ENCODE measurements around the gene ANKRD39. TPM values are rescaled to one million over a fixed set of nuclear protein-coding genes. Genes with fewer than 3 reads are reported as not detected.

ANKRD39 gene
- total and polyA plus RNA-seq, 2 of the 8 experiments (the other 6 are each of a cell fraction or from before 2014, with no cell fraction given): 18.5 to 21.3 TPM

GRCh38 chr2:96883306-96883705 lies 25.5 kb upstream of the ANKRD39 start:
- Histone ChIP-seq H3K27me3 (replicated peaks in 1 of 4; ENCODE audit: control insufficient read depth in 3 of 4, extremely low read depth in 1 of 4, insufficient read depth in 3 of 4, low read length in 3 of 4) (peaks cover 0 to 2% (median under 1%) of the 10 kb centered on the region in 4 experiments; a peak in 2 of 7 replicates), H2BK5ac (ENCODE audit: low read depth, low read length) (peak overlapping the region; percentile 83; the same call in 1 of the 2 replicates), H3K27ac (ENCODE audit: low read depth, low read length) (no peak overlapping the region), H3K4me1 (replicated peaks in 1 of 4; ENCODE audit: control insufficient read depth in 3 of 4, insufficient read depth in 4 of 4, low read length in 3 of 4) (peaks cover 3 to 26% (median 15%) of the 10 kb centered on the region in 4 experiments), H3K79me2 (ENCODE audit: control insufficient read depth in 1 of 2, insufficient read depth in 2 of 2, low read length in 2 of 2) (no peaks in the 10 kb centered on the region), H3K4me3 (ENCODE audit: extremely low read depth in 1 of 4, insufficient read depth in 2 of 4, low read depth in 3 of 4, low read length in 4 of 4) (no peak overlapping the region), H4K91ac (replicated peaks; ENCODE audit: insufficient read length, low read length) (peak overlapping the region; percentile 13), H4K20me1 (replicated peaks in 1 of 2; ENCODE audit: control insufficient read depth in 1 of 2, insufficient read depth in 2 of 2, low read length in 2 of 2) (no peaks in the 10 kb centered on the region), H3K36me3 (ENCODE audit: control insufficient read depth in 2 of 4, insufficient read depth in 4 of 4, low read length in 3 of 4) (no peaks in the 10 kb centered on the region), H2AFZ (ENCODE audit: low read length) (no peak overlapping the region), H2BK15ac (ENCODE audit: low read length) (0 out of 2 replicates have a peak overlapping the region, but pooled peaks have one; percentile 54), H3K4ac (replicated peaks; ENCODE audit: insufficient read length, low read depth, low read length) (peak overlapping the region; percentile 34), H3K18ac (ENCODE audit: extremely low read depth, low read length) (peak overlapping the region; percentile 62), H3K9me3 (ENCODE audit: insufficient read depth in 2 of 2, low read depth in 1 of 2, low read length in 1 of 2) (no peaks in the 10 kb centered on the region), H3K23ac (ENCODE audit: insufficient read length) (no peak overlapping the region), H4K5ac (ENCODE audit: insufficient read length, low read depth, low read length) (no peak overlapping the region), H2BK20ac (ENCODE audit: low read length) (peak overlapping the region; percentile 99), H3K56ac (replicated peaks; ENCODE audit: insufficient read length, low read depth, low read length) (no peak overlapping the region), H3K9ac (replicated peaks in 1 of 4; ENCODE audit: extremely low read depth in 1 of 4, low read depth in 3 of 4, low read length in 3 of 4) (no peak overlapping the region), H2BK120ac (replicated peaks; ENCODE audit: low read depth, low read length) (no peak overlapping the region), H4K8ac (ENCODE audit: extremely low read depth, insufficient read depth, low read length) (no peak overlapping the region), H3K23me2 (ENCODE audit: low read depth, low read length) (peaks cover 2% of the 10 kb centered on the region; the same call in 1 of the 2 replicates), H2BK12ac (ENCODE audit: low read depth, low read length) (peak overlapping the region; percentile 100), H3K79me1 (ENCODE audit: low read depth, low read length) (no peaks in the 10 kb centered on the region), H2AK5ac (ENCODE audit: low read depth, low read length) (peak overlapping the region; percentile 95; the same call in 1 of the 2 replicates), H3K4me2 (ENCODE audit: insufficient read depth in 1 of 2, low read depth in 2 of 2, low read length in 2 of 2) (no peak overlapping the region), H3K14ac (ENCODE audit: insufficient read length) (no peak overlapping the region)
- ChIA-PET CTCF (ENCODE audit: partially characterized antibody) (interaction anchor here (1.0 to 4.1 kb wide), 9 partner anchors 9 to 78 kb away, joined by 3 to 27 read pairs (median 4); partner anchors contain the start of genes ANKRD39 and SEMA4C), POLR2A (ENCODE audit: partially characterized antibody) (interaction anchor here (1.2 to 4.9 kb wide), 6 partner anchors 8 to 26 kb away, joined by 3 to 25 read pairs (median 8); partner anchors contain the start of gene ANKRD39)
- FAIRE-seq (no peak), DNase-seq (ENCODE audit: low read depth in 1 of 2, low spot score in 2 of 2) (no peak)
- WGBS, 2 experiments (ENCODE audit: extremely low coverage in 1 of 2, insufficient coverage in 1 of 2, insufficient read length in 1 of 2, insufficient replicate concordance in 2 of 2, low coverage in 1 of 2, low lambda C conversion rate in 2 of 2, missing lambda C conversion rate in 1 of 2): 91% methylated on average over 9 of the region's 9 CpGs; no CpG with 5 or more reads in 1 of the 2 experiments
- no peak for TF ChIP-seq CEBPB (IDR thresholded peaks at IDR 0.05; ENCODE audit: low read depth, low read length)

Measured in H1 (cell line).